GM10248 (cell line): Measurements from ENCODE around the gene PIP5K1B.

Experiments
- CTCF ChIA-PET: fragments of 300-600 bp; sonication (Branson Sonifier 250); formaldehyde crosslinking; extraction: SDS; loops from one replicate; lab custom pipeline; 2021; ENCODE audit warnings: antibody characterized with exemption; lab: Yijun Ruan, JAX
- POLR2A ChIA-PET: fragments of 350-650 bp; sonication (Branson Sonifier 250); formaldehyde crosslinking; extraction: SDS; loops from one replicate; lab custom pipeline; 2020; ENCODE audit warnings: antibody characterized with exemption; lab: Yijun Ruan, JAX
- DNase-seq: peaks from one replicate; pipeline ENCODE4 v3.0.0; 2012; ENCODE audit errors: extremely low spot score
- TF ChIP-seq, protein P1 (sequence below): IDR thresholded peaks from 2 replicates; pipeline ENCODE4 v1.5.1; 2012; ENCODE audit warnings: mild to moderate bottlenecking, low read depth; ENCODE audit errors: extremely low read depth, missing control alignments, control extremely low read depth

The PIP5K1B gene

DNA sequence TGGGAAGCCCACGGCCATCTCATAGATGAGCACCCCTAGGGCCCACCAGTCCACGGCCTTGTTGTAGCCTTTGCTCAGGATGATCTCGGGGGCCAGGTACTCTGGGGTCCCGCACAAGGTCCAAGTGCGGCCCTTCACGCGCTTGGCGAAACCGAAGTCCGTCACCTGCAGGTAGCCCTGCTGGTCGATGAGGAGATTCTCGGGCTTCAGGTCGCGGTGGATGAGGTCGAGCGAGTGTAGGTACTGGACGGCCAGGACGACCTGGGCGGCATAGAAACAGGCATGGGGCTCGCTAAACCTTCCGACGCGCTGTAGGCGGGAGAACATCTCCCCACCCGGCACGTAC lies 308.3 kb downstream of the PIP5K1B start:
- ChIA-PET POLR2A (no interaction called here), CTCF (interaction anchor here (0.8 to 1.8 kb wide), 5 partner anchors 11 to 445 kb away, joined by 3 to 11 read pairs (median 3); no protein-coding TSS in a partner anchor)
- DNase-seq = no peak
- TF ChIP-seq, protein P1, sequence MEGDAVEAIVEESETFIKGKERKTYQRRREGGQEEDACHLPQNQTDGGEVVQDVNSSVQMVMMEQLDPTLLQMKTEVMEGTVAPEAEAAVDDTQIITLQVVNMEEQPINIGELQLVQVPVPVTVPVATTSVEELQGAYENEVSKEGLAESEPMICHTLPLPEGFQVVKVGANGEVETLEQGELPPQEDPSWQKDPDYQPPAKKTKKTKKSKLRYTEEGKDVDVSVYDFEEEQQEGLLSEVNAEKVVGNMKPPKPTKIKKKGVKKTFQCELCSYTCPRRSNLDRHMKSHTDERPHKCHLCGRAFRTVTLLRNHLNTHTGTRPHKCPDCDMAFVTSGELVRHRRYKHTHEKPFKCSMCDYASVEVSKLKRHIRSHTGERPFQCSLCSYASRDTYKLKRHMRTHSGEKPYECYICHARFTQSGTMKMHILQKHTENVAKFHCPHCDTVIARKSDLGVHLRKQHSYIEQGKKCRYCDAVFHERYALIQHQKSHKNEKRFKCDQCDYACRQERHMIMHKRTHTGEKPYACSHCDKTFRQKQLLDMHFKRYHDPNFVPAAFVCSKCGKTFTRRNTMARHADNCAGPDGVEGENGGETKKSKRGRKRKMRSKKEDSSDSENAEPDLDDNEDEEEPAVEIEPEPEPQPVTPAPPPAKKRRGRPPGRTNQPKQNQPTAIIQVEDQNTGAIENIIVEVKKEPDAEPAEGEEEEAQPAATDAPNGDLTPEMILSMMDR = no peak

DNA sequence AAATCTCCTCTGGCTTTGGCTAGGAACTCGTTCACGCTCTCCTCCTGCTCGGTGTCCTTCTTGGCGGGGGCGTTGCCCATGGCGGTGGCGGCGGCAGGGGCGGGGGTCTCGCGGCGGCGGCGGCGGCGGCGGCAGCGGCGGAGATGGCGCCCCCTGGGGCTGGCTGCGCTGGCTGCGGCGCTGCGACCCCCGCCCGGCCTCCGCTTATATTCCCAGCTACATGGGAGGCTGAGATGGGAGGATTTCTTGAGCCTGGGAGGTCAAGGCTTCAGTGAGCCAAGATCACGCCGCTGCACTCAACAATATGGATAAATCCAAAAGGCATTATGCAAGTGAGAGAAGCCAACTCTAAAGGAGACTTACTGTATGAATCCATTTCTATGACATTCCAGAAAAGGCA lies 309.0 kb downstream of the PIP5K1B start, which contains the start of gene PRKACG:
Gene PRKACG (minus strand): TSS at position 101 of the 400 bp plus-strand sequence. CDS start 21 bp downstream, at position 80.
- DNase-seq = no peak
- POLR2A ChIA-PET = no interaction called here
- CTCF ChIA-PET = interaction anchor here (0.8 to 1.5 kb wide), 2 partner anchors 11 to 430 kb away, joined by 3 to 4 read pairs; no protein-coding TSS in a partner anchor
- TF ChIP-seq, protein P1 = no peak

DNA sequence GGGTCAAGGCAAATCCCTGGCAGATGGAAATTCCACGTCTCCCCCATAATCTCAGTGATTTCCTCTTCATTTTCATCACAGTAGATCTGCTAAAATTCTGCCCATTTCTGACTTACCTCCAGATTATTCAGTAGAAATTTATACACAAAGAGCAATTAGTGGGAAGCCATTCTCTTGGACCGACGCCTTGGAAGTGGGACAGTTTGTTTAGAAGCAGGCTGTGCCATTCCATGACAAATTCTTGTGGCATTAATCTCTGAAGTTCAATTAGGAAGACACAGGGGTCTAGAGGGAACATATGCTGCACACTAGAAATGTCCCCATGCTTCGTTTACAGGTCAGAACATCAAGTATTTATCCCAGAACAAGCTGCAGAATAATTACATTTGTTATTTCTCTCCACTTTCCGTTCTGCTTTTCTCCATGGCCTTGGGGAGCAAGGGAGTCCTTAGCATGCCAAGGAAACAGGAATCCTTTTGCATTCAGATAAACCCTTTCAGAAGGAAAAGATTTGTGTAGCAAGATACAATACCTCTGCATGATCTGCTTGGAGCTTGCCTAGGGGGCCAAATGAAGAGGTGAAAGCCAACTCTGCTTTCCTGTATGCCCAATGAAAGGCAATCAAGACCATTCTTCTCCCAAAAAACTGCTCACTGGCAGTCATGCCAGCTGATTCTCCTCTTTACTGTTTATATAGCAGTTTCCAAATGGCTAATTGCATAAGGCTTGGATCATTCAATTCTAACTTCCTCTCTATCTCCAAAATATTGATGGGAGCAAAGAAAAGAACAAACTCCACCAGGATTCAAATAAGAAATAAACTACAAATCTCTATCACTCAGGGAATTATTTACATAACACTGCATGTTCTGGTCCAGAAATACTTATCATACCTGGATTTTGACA lies 311.4 kb downstream of the PIP5K1B start:
- no peak for DNase-seq
- POLR2A ChIA-PET = no interaction called here
- TF ChIP-seq, protein P1 = no peak
- CTCF ChIA-PET = interaction anchor here (1.6 to 1.7 kb wide), 2 partner anchors 11 to 19 kb away, joined by 4 to 6 read pairs; partner anchors contain the start of gene FXN

DNA sequence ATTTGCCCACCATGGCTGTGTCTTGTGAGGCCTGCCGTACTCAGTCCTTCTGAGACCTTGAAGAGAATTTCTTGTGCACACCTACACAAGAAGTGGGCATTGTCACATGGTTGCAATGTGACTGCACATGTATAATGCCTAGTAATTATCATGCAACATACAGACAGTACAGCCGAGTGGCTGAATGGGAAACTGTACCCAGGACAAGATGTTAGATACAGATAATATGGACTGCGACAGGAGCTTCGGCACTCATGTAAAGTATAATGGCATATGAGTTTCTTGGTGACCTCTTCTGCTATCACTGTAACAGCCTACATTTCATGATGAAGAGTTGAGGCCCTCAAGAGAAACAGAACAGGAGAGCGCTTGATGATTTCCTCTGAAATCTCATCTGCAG lies 313.7 kb downstream of the PIP5K1B start:
- DNase-seq = no peak
- CTCF ChIA-PET = interaction anchor here (0.7 to 1.4 kb wide), 4 partner anchors 10 to 459 kb away, joined by 3 to 4 read pairs (median 4); partner anchors contain the start of gene FXN

DNA sequence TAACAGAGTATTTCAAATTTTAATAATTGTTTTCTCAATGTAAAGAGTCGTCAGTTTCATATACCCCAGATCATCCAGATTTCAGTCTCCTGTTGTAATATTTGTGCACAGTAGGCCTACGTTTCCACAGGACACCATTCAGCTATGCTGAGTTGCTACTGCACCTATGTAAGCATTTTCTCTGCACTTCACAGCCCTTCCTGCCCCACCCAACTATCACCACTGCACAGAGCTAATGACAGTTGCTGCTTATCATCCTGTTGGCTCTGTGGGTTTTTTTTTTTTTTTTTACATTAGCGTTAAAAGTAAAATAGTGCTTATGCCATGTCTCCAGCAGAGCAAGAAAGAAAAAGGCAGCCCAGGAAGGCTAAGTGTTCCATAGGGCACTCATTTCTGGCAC lies 314.8 kb downstream of the PIP5K1B start:
- CTCF ChIA-PET = interaction anchor here (1.0 to 2.2 kb wide), 7 partner anchors 9 to 460 kb away, joined by 3 to 6 read pairs (median 4); partner anchors contain the start of gene FXN

More for the DNA sequence above, 313.7 kb downstream of the PIP5K1B start:
- POLR2A ChIA-PET = no interaction called here
- TF ChIP-seq, protein P1 = no peak

More for the DNA sequence above, 314.8 kb downstream of the PIP5K1B start:
- TF ChIP-seq, protein P1 = no peak
- POLR2A ChIA-PET = interaction anchor here (0.7 kb wide), 1 partner anchor 452 kb away, joined by 5 read pairs; no protein-coding TSS in a partner anchor
- DNase-seq = no peak
